ENCODE measurements around the gene EIF3I.

The EIF3I gene

DNA sequence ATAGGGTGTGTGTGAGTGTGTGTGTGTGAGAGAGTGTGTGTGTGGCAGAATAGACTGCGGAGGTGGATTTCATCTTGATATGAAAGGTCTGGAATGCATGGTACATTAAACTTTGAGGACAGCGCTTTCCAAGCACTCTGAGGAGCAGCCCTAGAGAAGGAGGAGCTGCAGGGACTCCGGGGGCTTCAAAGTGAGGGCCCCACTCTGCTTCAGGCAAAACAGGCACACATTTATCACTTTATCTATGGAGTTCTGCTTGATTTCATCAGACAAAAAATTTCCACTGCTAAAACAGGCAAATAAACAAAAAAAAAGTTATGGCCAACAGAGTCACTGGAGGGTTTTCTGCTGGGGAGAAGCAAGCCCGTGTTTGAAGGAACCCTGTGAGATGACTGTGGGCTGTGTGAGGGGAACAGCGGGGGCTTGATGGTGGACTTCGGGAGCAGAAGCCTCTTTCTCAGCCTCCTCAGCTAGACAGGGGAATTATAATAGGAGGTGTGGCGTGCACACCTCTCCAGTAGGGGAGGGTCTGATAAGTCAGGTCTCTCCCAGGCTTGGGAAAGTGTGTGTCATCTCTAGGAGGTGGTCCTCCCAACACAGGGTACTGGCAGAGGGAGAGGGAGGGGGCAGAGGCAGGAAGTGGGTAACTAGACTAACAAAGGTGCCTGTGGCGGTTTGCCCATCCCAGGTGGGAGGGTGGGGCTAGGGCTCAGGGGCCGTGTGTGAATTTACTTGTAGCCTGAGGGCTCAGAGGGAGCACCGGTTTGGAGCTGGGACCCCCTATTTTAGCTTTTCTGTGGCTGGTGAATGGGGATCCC lies 51.4 kb downstream of the EIF3I start:
- no peak overlapping the region for H3K27ac ChIP-seq (ENCODE audit: low read length)
- H3K79me2 ChIP-seq (ENCODE audit: low read length), result no peaks in the 10 kb centered on the region
- 0 out of 2 replicates have a peak overlapping the region, but pooled peaks have one; percentile 3 for H3K4me2 ChIP-seq (ENCODE audit: low read length)
- 0 out of 2 replicates have a peak overlapping the region, but pooled peaks have one; percentile 54 for H2AFZ ChIP-seq (ENCODE audit: low read depth, low read length)
- TF ChIP-seq, protein P1, sequence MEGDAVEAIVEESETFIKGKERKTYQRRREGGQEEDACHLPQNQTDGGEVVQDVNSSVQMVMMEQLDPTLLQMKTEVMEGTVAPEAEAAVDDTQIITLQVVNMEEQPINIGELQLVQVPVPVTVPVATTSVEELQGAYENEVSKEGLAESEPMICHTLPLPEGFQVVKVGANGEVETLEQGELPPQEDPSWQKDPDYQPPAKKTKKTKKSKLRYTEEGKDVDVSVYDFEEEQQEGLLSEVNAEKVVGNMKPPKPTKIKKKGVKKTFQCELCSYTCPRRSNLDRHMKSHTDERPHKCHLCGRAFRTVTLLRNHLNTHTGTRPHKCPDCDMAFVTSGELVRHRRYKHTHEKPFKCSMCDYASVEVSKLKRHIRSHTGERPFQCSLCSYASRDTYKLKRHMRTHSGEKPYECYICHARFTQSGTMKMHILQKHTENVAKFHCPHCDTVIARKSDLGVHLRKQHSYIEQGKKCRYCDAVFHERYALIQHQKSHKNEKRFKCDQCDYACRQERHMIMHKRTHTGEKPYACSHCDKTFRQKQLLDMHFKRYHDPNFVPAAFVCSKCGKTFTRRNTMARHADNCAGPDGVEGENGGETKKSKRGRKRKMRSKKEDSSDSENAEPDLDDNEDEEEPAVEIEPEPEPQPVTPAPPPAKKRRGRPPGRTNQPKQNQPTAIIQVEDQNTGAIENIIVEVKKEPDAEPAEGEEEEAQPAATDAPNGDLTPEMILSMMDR (IDR thresholded peaks at IDR 0.05; ENCODE audit: low read depth, low read length), result no peak
- no peak for TF ChIP-seq EZH2phosphoT487 (IDR thresholded peaks at IDR 0.05; ENCODE audit: low read depth)
- H3K9me3 ChIP-seq (ENCODE audit: insufficient read depth, low read length), result no peaks in the 10 kb centered on the region
- no peak overlapping the region for H3K9ac ChIP-seq (ENCODE audit: low read length)
- H3K36me3 ChIP-seq (replicated peaks; ENCODE audit: low read depth, low read length), result no peaks in the 10 kb centered on the region
- H4K20me1 ChIP-seq (ENCODE audit: insufficient read depth, low read length), result no peaks in the 10 kb centered on the region
- H3K4me1 ChIP-seq (ENCODE audit: low read length), result no peaks in the 10 kb centered on the region; the same call in 1 of the 2 replicates
- H3K27me3 ChIP-seq (ENCODE audit: low read depth, low read length), result no peaks in the 10 kb centered on the region; the same call in 1 of the 2 replicates
- no peak overlapping the region for H3K4me3 ChIP-seq (ENCODE audit: low read length)

GRCh38 chr1:32274646-32275340 lies 52.6 kb downstream of the EIF3I start:
- Histone ChIP-seq H3K27ac (ENCODE audit: low read length) (no peak overlapping the region), H3K4me3 (ENCODE audit: low read length) (no peak overlapping the region), H2AFZ (ENCODE audit: low read depth, low read length) (no peak overlapping the region), H3K9me3 (ENCODE audit: insufficient read depth, low read length) (no peaks in the 10 kb centered on the region), H3K27me3 (ENCODE audit: low read depth, low read length) (no peaks in the 10 kb centered on the region; the same call in 1 of the 2 replicates), H3K4me1 (ENCODE audit: low read length) (no peaks in the 10 kb centered on the region; the same call in 1 of the 2 replicates), H3K36me3 (replicated peaks; ENCODE audit: low read depth, low read length) (no peaks in the 10 kb centered on the region), H4K20me1 (ENCODE audit: insufficient read depth, low read length) (no peaks in the 10 kb centered on the region), H3K79me2 (ENCODE audit: low read length) (no peaks in the 10 kb centered on the region), H3K4me2 (ENCODE audit: low read length) (no peak overlapping the region), H3K9ac (ENCODE audit: low read length) (no peak overlapping the region)
- no peak for TF ChIP-seq EZH2phosphoT487 (IDR thresholded peaks at IDR 0.05; ENCODE audit: low read depth)
- TF ChIP-seq, protein P1 (IDR thresholded peaks at IDR 0.05; ENCODE audit: low read depth, low read length), result no peak

DNA sequence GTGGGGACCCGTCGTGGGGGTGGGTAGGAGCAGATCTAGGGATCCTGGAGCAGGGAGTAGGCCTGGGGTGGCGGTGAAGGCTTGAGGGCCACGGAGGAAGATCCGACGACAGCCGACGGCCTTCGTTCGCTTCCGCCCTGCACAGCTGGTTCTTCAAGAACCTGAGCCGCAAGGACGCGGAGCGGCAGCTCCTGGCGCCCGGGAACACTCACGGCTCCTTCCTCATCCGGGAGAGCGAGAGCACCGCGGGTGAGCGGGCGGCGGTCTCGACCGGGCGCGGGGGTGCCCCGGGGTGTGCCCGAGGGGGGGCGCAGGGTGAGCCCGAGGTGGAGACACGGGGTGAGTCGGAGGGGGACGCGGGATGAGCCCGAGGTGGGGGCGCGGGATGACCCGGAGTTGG lies 53.2 kb downstream of the EIF3I start:
- TF ChIP-seq, protein P1 (IDR thresholded peaks at IDR 0.05; ENCODE audit: low read depth, low read length), result no peak
- TF ChIP-seq EZH2phosphoT487 (IDR thresholded peaks at IDR 0.05; ENCODE audit: low read depth), result no peak
- no peaks in the 10 kb centered on the region for H3K79me2 ChIP-seq (ENCODE audit: low read length)
- no peaks in the 10 kb centered on the region for H3K36me3 ChIP-seq (replicated peaks; ENCODE audit: low read depth, low read length)
- H3K9ac ChIP-seq (ENCODE audit: low read length), result no peak overlapping the region
- no peak overlapping the region for H2AFZ ChIP-seq (ENCODE audit: low read depth, low read length)
- H3K27ac ChIP-seq (ENCODE audit: low read length), result no peak overlapping the region
- no peaks in the 10 kb centered on the region for H4K20me1 ChIP-seq (ENCODE audit: insufficient read depth, low read length)
- H3K27me3 ChIP-seq (ENCODE audit: low read depth, low read length), result no peaks in the 10 kb centered on the region; the same call in 1 of the 2 replicates
- H3K9me3 ChIP-seq (ENCODE audit: insufficient read depth, low read length), result no peaks in the 10 kb centered on the region
- no peak overlapping the region for H3K4me2 ChIP-seq (ENCODE audit: low read length)
- no peaks in the 10 kb centered on the region; the same call in 1 of the 2 replicates for H3K4me1 ChIP-seq (ENCODE audit: low read length)
- H3K4me3 ChIP-seq (ENCODE audit: low read length), result no peak overlapping the region

All from OCI-LY3 (cell line).